NCI-H187 (cell line): ENCODE measurements around the gene MAPK8IP3.

Experiments used
- DNase-seq, 2 experiments: peaks; one replicate each; lab custom pipeline; 2025; lab: John Stamatoyannopoulos, UW

Gene MAPK8IP3

GRCh38 chr16:1762196-1762878 is 56.3 kb downstream of the MAPK8IP3 start:
- DNase-seq, result no peak

DNA sequence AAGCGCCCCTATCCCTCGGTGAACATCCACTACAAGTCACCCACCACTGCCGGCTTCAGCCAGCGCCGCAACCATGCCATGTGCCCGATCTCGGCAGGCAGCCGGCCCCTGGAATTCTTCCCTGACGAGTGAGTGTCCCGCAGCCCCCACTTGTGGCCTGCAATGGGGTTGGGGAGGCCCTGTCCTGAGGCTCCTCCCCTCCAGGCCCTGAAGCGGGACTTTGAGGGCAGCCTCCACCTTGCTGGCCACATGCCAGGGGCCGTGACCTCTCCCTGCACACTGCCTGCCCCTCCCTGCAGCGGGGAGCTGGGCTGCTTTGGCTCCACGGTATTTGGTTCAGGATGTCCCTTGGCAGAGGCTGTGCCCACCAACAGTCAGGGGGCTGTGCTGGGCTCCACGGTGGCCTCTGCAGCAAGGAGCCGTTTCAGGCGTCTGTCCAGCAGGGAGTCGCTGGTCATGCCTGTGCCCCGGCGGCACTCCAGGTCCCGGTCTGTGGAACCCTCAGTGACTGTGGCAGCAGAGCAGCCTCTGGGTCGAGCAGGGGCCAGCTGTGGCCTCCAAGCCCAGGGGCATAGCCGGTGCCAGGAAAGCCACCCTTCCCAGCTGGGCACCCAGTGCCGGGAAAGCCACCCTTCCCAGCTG is 57.0 kb downstream of the MAPK8IP3 start:
- DNase-seq, result no peak

GRCh38 chr16:1763521-1764511 is 57.8 kb downstream of the MAPK8IP3 start:
- no peak for DNase-seq

DNA sequence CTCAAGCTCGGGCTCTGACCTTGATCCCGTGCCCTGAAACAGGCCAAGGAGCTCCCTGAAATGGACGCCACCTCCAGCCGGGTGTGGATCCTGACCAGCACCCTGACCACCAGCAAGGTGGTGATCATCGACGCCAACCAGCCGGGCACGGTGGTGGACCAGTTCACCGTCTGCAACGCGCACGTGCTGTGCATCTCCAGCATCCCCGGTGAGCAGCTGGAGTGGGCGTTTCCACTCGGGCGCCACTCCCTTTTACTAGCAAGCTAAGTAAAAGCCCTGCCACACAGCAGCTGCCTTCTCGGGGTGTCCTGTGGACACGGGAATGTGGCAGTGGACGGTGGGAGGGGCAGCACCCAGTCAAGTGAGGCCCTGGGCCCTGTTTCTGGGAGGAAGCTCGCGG is 59.0 kb downstream of the MAPK8IP3 start:
- DNase-seq, result no peak

DNA sequence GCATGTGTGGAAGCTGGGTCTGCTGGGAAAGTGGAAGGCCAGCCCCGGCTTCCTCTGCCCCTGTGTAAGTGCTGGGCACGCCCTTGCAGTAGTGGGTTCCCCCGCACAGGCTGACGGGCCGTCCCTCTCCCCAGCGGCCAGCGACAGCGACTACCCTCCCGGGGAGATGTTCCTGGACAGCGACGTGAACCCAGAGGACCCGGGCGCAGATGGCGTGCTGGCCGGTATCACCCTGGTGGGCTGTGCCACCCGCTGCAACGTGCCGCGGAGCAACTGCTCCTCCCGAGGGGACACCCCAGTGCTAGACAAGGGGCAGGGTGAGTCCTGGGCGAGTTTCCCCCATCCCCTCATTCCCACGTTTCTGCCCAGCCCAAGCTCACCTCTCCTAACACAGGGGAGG is 59.8 kb downstream of the MAPK8IP3 start:
- DNase-seq, result no peak

DNA sequence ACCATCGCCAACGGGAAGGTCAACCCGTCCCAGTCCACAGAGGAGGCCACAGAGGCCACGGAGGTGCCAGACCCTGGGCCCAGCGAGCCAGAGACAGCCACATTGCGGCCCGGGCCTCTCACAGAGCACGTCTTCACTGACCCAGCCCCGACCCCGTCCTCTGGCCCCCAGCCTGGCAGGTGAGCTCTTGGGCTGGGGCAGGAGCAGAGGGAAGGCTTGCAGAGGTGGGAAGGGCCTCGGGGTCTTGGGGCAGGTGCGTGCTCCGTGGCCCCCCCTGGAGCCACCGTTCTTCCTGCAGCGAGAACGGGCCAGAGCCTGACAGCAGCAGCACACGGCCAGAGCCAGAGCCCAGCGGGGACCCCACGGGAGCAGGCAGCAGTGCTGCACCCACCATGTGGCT is 60.2 kb downstream of the MAPK8IP3 start:
- DNase-seq, result no peak

DNA sequence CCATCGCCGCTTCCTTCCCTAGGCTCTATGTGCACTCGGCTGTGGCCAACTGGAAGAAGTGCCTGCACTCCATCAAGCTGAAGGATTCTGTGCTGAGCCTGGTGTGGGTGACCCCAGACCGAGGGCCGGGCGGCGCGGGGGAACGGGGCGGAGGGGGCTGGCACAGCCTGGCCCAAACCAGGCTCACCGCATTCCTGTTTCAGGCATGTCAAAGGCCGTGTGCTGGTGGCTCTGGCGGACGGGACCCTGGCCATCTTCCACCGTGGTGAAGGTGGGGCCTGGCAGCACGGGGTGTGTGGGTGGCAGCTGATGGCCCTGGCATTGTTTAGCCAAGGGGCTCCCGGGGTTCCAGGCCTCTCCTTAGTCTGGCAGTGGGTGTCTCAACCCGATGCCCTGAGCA is 60.7 kb downstream of the MAPK8IP3 start:
- no peak for DNase-seq

- DNase-seq, result no peak
Observed at GRCh38 chr16:1767116-1767994, 61.4 kb downstream of the MAPK8IP3 start.

GRCh38 chr16:1768061-1768766 is 62.2 kb downstream of the MAPK8IP3 start:
- DNase-seq, result no peak

GRCh38 chr16:1768767-1769401 is 62.9 kb downstream of the MAPK8IP3 start:
- DNase-seq, result no peak

- DNase-seq, result no peak
Observed at GRCh38 chr16:1769402-1770300, 63.7 kb downstream of the MAPK8IP3 start.

DNA sequence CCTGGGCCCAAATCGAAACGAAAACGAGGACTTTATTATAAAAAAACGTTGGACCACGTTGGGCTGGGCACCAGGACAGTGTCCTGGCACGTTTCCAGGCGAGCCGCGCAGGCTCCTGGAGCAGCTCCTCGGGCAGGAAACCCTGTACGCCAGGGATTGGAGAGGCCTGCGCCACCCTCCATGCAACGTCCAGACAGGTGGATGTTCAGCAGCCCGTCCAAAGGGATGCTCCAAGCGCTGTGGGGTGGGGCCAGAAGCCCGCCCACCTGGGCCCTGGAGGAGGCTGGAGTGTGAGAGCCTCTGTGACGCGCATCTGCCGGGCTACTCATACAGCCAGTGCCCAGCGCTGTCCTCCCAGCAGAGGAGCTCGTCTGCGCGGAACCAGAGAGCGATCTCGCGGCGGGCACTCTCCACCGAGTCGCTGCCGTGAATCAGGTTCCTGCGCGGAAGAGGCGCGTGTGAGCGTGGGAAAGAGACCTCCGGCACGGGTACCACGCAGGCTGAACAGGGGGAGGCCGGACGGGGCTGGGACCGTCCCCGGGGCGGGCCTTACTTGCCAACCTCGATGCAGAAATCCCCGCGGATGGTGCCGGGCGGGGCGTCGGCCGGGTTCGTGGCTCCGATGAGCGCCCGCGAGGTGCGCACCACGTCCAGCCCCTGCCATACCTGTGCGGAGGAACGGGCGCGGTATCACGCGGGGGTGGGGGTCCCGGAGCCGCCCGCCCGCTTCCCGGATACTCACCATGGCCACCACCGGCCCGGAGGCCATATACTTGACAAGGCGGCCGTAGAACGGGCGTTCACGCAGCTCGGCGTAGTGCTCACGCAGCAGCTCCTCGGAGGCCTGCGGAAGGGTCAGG is 64.6 kb downstream of the MAPK8IP3 start:
- peak; percentile 88 to 95 for DNase-seq

DNA sequence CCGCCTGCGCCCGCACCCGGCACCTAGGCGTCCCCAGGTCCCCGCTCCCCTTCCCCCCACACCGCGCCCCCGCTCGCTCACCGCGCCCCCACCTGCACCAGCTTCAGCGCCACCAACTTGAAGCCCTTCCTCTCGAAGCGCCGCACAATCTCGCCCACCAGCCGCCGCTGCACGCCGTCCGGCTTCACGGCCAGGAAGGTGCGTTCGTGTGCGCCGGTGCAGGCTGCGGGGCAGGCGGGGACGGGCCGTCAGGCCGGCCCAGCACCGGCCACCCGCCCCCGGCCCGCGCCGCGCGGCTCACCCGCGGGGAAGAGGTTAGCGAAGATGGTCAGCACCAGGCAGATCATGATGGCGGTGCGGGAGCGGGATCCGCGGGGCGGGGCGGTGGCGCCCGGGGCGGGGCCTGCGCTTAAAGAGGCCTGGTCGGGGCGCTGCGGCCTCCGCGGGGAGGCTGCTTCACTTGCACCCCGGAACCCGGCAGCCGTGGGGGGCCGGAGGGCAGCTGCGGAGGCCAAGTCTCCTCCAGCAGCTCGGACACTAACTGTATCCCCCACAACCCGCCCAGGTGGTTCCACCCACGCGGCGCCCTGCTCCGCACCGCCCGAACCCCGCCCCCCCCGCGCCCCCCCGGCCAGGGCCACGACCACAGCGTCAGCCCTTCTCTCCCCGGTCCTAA is 65.3 kb downstream of the MAPK8IP3 start, which contains the start of gene NME3:
Gene NME3, minus strand, starts transcription at position 356 of the 676 bp plus-strand sequence. Its CDS starts 9 bp downstream, at position 347.
- peak; percentile 49 to 75 for DNase-seq

DNA sequence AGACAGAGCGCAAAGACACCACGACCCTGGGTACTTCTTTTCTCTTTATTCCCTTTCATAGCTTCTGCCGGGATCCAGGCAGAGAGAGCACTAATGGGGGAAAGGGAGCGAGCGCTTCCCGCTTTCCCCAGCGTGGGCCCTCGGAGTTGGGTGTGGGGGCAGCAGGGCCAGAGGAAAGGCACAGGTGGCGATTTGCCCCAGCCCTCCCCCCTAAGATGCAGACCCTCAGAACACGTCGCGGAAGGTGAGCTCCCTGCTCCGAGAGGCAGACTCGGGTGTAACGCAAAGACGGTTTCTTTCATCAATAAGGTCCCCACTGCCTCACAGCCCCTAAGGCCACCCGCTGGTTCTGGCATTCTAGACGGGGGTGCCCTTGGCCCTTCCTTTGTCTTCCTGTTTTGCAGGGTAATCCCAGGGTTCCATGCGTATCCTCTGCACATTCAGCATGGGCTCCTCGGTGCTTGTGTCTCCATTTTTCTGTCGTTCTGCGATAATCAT is 65.9 kb downstream of the MAPK8IP3 start:
- no peak for DNase-seq

DNA sequence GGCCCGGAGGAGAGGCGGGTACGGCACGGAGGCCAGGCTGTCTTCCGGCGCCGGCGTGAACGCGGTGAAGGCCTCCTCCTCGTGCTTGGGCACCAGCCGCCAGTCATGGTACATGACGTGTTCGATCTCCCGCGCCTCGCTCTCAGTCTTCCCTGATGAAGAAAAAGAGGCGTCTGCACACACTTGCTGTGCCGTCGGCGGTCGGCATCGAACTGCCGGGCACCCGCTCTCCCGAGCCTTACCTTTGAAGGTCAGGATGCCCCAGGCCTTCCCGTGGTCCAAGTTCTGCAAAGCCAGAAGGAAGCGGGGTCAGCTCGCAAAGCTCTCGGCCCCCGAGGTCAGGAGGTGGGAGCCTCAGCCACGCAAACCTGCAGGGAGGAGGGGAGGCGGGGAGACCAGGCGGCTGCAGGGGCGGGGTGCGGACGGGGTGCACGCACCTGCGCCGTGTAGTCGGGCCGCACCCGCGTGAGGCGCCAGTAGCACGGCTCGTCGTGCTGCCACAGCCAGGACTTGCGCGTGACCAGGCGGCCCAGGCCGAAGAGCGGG is 66.4 kb downstream of the MAPK8IP3 start, which contains the start of gene EME2:
Gene EME2, plus strand, starts transcription at position 449 of the 546 bp plus-strand sequence. CDS start 418 bp downstream, outside the sequence.
- DNase-seq, result no peak

DNA sequence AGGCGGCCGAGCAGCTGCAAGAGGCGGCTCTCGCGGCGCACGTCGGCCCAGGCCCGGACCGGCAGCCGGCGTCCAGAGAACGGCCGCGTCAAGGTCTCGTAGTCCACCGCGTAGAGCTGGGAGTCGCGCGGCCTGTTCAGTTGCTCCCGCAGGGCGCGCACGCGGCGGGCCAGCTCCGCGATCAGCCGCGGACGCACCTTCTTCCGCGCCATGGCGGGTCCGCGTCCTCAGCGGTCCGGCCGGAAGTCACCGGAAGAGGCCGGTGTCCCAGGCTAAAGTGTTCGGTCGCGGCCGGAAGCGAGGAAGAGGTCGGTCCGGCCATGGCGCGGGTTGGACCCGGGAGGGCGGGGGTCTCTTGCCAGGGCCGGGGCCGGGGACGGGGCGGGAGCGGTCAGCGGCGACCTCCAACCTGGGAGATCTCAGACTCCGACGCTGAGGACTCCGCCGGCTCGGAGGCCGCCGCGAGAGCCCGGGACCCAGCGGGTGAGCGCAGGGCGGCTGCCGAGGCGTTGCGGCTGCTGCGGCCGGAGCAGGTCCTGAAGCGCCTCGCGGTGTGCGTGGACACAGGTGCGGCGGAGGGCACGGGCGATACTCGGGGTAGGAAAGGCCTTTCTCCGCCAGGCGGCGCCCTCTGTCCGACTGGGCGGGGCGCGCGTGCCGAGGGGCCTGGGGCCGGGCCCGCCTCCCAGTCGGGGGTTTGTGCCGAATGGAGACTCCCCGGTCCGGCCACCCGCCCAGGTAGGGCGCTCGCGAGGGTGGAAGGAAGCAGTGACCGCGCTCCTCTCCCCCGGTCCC is 67.1 kb downstream of the MAPK8IP3 start, which contains the start of gene MRPS34:
Gene MRPS34, minus strand, starts transcription at position 227 of the 795 bp plus-strand sequence. Its CDS starts 15 bp downstream, at position 212.
- DNase-seq, result peak; percentile 66 to 91
